ENCODE results near the gene NTRK2.

The NTRK2 gene

GRCh38 chr9:84748112-84748511, 78.6 kb downstream of the NTRK2 start:
- DNase-seq (ENCODE audit: extremely low read depth, low read depth): no peak
- no peak for TF ChIP-seq CTCF (IDR thresholded peaks at IDR 0.05; ENCODE audit: low read depth, low read length)

- DNase-seq (ENCODE audit: extremely low read depth, low read depth): no peak
- TF ChIP-seq CTCF (IDR thresholded peaks at IDR 0.05; ENCODE audit: low read depth, low read length): no peak
These were observed 80.8 kb downstream of the NTRK2 start for GRCh38 chr9:84750152-84750865.

GRCh38 chr9:84751921-84752320, 82.4 kb downstream of the NTRK2 start:
- DNase-seq (ENCODE audit: extremely low read depth, low read depth): no peak
- TF ChIP-seq CTCF (IDR thresholded peaks at IDR 0.05; ENCODE audit: low read depth, low read length): no peak

- no peak for DNase-seq (ENCODE audit: extremely low read depth, low read depth)
- TF ChIP-seq CTCF (IDR thresholded peaks at IDR 0.05; ENCODE audit: low read depth, low read length): no peak
These were observed 84.9 kb downstream of the NTRK2 start for GRCh38 chr9:84754461-84754860.

- no peak for TF ChIP-seq CTCF (IDR thresholded peaks at IDR 0.05; ENCODE audit: low read depth, low read length)
These were observed 85.4 kb downstream of the NTRK2 start for GRCh38 chr9:84754881-84755280.

GRCh38 chr9:84755380-84755779, 85.9 kb downstream of the NTRK2 start:
- DNase-seq (ENCODE audit: extremely low read depth, low read depth): no peak
- no peak for TF ChIP-seq CTCF (IDR thresholded peaks at IDR 0.05; ENCODE audit: low read depth, low read length)

More at GRCh38 chr9:84754881-84755280, 85.4 kb downstream of the NTRK2 start:
- no peak for DNase-seq (ENCODE audit: extremely low read depth, low read depth)

- no peak for TF ChIP-seq CTCF (IDR thresholded peaks at IDR 0.05; ENCODE audit: low read depth, low read length)
These were observed 86.6 kb downstream of the NTRK2 start for GRCh38 chr9:84756171-84756570.

More at GRCh38 chr9:84756171-84756570, 86.6 kb downstream of the NTRK2 start:
- DNase-seq (ENCODE audit: extremely low read depth, low read depth): no peak
